GM21390 (cell line): ENCODE data around the gene PPP6R1.

Experiments used
- ATAC-seq: cut with Tn5 transposase; IDR thresholded peaks from one replicate; pipeline ENCODE4 v1.9.1; 2021; ENCODE audit not compliant: unreplicated experiment

The PPP6R1 gene

GRCh38 chr19:55186080-55186479, 72.7 kb downstream of the PPP6R1 start:
- no peak for ATAC-seq

- ATAC-seq = no peak
These were observed 77.1 kb downstream of the PPP6R1 start for GRCh38 chr19:55181740-55182139.
